Neural crest cell (in vitro differentiated cells): ENCODE measurements around the gene LYPD6. TPM values are rescaled to one million over a fixed set of nuclear protein-coding genes. Genes with fewer than 3 reads are reported as not detected.
A peak's percentile ranks its signal among the peaks of the same experiment; 100 is the strongest.

Source experiments
- DNase-seq: peaks from one replicate; pipeline ENCODE4 v3.0.0; 2021; ENCODE audit warnings: low read depth, mixed read lengths, low spot score
- H3K27ac Mint-ChIP-seq: one replicate; pipeline ENCODE4 v1.8.0; 2021; ENCODE audit warnings: mild to moderate bottlenecking, mixed read lengths; ENCODE audit not compliant: unreplicated experiment
- H3K27me3 Mint-ChIP-seq: 2 replicates; pipeline ENCODE4 v1.8.0; 2021; ENCODE audit warnings: low read depth, mild to moderate bottlenecking, mixed read lengths
- H3K36me3 Mint-ChIP-seq: 2 replicates; pipeline ENCODE4 v1.8.0; 2021; ENCODE audit warnings: low read depth, mild to moderate bottlenecking, mixed read lengths
- H3K4me1 Mint-ChIP-seq: 2 replicates; pipeline ENCODE4 v1.8.0; 2021; ENCODE audit warnings: mixed read lengths
- H3K4me3 Mint-ChIP-seq: one replicate; pipeline ENCODE4 v1.8.0; 2021; ENCODE audit warnings: mild to moderate bottlenecking, mixed read lengths
- H3K9me3 Mint-ChIP-seq: 2 replicates; pipeline ENCODE4 v1.8.0; 2021; ENCODE audit warnings: mixed read lengths
- total RNA-seq: library from RNA; stranded (reverse); gene quantifications from 2 replicates; pipeline ENCODE4 v1.2.1, GENCODE V29; 2021
- TF ChIP-seq, protein P1 (sequence below): fragments of 200-600 bp; sonication (generic); conservative IDR thresholded peaks from 2 replicates; pipeline ENCODE4 v1.5.0; 2021; ENCODE audit warnings: antibody characterized with exemption, mild to moderate bottlenecking

Gene LYPD6
- total RNA-seq, 1 donor from 2014 or later, result 7.1 TPM

GRCh38 chr2:149371476-149371875 lies 41.1 kb downstream of the LYPD6 start:
- no peak for DNase-seq
- peaks cover 11% of the 10 kb centered on the region for H3K4me1 Mint-ChIP-seq
- no peaks in the 10 kb centered on the region for H3K27me3 Mint-ChIP-seq
- H3K36me3 Mint-ChIP-seq, result peaks cover 13% of the 10 kb centered on the region
- no peak overlapping the region for H3K4me3 Mint-ChIP-seq
- TF ChIP-seq, protein P1, sequence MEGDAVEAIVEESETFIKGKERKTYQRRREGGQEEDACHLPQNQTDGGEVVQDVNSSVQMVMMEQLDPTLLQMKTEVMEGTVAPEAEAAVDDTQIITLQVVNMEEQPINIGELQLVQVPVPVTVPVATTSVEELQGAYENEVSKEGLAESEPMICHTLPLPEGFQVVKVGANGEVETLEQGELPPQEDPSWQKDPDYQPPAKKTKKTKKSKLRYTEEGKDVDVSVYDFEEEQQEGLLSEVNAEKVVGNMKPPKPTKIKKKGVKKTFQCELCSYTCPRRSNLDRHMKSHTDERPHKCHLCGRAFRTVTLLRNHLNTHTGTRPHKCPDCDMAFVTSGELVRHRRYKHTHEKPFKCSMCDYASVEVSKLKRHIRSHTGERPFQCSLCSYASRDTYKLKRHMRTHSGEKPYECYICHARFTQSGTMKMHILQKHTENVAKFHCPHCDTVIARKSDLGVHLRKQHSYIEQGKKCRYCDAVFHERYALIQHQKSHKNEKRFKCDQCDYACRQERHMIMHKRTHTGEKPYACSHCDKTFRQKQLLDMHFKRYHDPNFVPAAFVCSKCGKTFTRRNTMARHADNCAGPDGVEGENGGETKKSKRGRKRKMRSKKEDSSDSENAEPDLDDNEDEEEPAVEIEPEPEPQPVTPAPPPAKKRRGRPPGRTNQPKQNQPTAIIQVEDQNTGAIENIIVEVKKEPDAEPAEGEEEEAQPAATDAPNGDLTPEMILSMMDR, result no peak
- no peak overlapping the region for H3K27ac Mint-ChIP-seq
- H3K9me3 Mint-ChIP-seq, result peaks cover 5% of the 10 kb centered on the region

- Mint-ChIP-seq H3K9me3 (peaks cover 3% of the 10 kb centered on the region), H3K27ac (peak overlapping the region; percentile 59), H3K36me3 (peaks cover 3% of the 10 kb centered on the region), H3K4me1 (peaks cover 11% of the 10 kb centered on the region), H3K4me3 (no peak overlapping the region), H3K27me3 (no peaks in the 10 kb centered on the region)
- peak; percentile 9 for DNase-seq
- TF ChIP-seq, protein P1, result no peak
These were observed 45.5 kb downstream of the LYPD6 start for GRCh38 chr2:149375801-149376361.

DNA sequence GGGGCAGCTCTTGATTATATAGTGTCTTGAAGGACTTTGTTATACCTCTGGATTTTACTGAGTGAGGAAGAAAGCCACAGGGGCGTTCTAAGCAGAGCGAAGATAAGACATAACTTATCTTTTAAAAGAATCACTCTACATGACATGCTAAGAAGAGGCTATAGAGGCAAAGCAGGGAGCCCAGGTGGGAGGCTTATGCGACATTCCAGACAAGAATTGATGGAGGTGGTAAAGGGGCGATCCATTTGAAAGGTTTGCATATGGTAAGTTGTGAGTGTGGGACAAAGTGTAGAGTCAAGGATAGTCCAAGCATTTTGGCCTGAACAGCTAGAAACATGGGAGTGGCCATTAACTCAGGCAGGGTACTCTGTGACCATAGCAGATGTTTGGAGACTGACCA lies 49.8 kb downstream of the LYPD6 start:
- Mint-ChIP-seq H3K9me3 (no peaks in the 10 kb centered on the region), H3K36me3 (no peaks in the 10 kb centered on the region), H3K4me1 (peaks cover 11% of the 10 kb centered on the region), H3K27me3 (no peaks in the 10 kb centered on the region), H3K27ac (no peak overlapping the region), H3K4me3 (no peak overlapping the region)
- TF ChIP-seq, protein P1, result no peak
- no peak for DNase-seq

DNA sequence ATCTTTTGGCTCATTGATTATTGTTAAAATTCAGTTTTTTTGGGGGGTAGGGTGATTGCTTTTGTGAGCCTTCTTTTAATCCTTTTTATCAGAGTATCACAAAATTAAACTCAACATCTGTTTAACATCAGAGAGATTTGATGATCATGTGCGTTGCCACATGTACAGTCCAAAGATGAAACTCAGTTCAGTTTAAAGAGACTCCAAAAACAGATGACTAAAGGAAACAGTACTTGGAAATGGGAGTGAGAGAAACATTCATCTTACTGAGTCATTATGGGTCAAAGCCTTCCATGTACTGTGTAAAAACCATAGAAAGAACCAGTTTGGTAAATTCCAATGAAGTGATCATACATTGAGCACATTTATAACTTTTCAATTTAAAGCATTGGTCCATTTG lies 53.0 kb downstream of the LYPD6 start:
- DNase-seq, result no peak
- no peaks in the 10 kb centered on the region for H3K9me3 Mint-ChIP-seq
- TF ChIP-seq, protein P1, result no peak
- H3K27ac Mint-ChIP-seq, result no peak overlapping the region
- no peaks in the 10 kb centered on the region for H3K36me3 Mint-ChIP-seq
- no peak overlapping the region for H3K4me3 Mint-ChIP-seq
- no peaks in the 10 kb centered on the region for H3K27me3 Mint-ChIP-seq
- peaks cover 2% of the 10 kb centered on the region for H3K4me1 Mint-ChIP-seq

GRCh38 chr2:149385350-149385749 lies 55.0 kb downstream of the LYPD6 start:
- Mint-ChIP-seq H3K9me3 (no peaks in the 10 kb centered on the region), H3K36me3 (no peaks in the 10 kb centered on the region), H3K27me3 (no peaks in the 10 kb centered on the region), H3K27ac (no peak overlapping the region), H3K4me1 (peaks cover 17% of the 10 kb centered on the region), H3K4me3 (no peak overlapping the region)
- TF ChIP-seq, protein P1, result no peak
- no peak for DNase-seq
